MM.1S (cell line): ENCODE results near the gene TIMM23.
A peak's percentile ranks its signal among the peaks of the same experiment; 100 is the strongest.

Source experiments
- DNase-seq: peaks from one replicate; pipeline ENCODE4 v3.0.0-alpha.2; 2015
- H2AFZ ChIP-seq: fragments of 300-600 bp; sonication (generic); 2 replicates; pipeline ENCODE4 v1.6.0; 2016; ENCODE audit warnings: antibody characterized with exemption, low read length
- H3F3A ChIP-seq: fragments of 300-600 bp; sonication (generic); 2 replicates; pipeline ENCODE4 v1.6.1; 2016; ENCODE audit warnings: mild to moderate bottlenecking, antibody characterized with exemption, low read length, moderate library complexity, mixed read lengths; ENCODE audit not compliant: insufficient read depth
- H3K27ac ChIP-seq: fragments of 300-600 bp; sonication (generic); 2 replicates; pipeline ENCODE4 v1.5.1; 2016; ENCODE audit warnings: mild to moderate bottlenecking, low read length
- H3K27me3 ChIP-seq: fragments of 300-600 bp; sonication (generic); replicated peaks from 2 replicates; pipeline ENCODE4 v1.6.0; 2016; ENCODE audit warnings: low read length; ENCODE audit not compliant: insufficient read depth
- H3K36me3 ChIP-seq: fragments of 300-600 bp; sonication (generic); replicated peaks from 2 replicates; pipeline ENCODE4 v1.6.1; 2016; ENCODE audit warnings: mild to moderate bottlenecking, low read length, mixed read lengths; ENCODE audit not compliant: insufficient read depth
- H3K4me1 ChIP-seq: fragments of 300-600 bp; sonication (generic); 2 replicates; pipeline ENCODE4 v1.6.1; 2016; ENCODE audit warnings: low read length, mixed read lengths
- H3K4me2 ChIP-seq: fragments of 300-600 bp; sonication (generic); 2 replicates; pipeline ENCODE4 v1.6.0; 2016; ENCODE audit warnings: low read depth, low read length
- H3K4me3 ChIP-seq: fragments of 300-600 bp; sonication (generic); 2 replicates; pipeline ENCODE4 v1.5.1; 2016; ENCODE audit warnings: low read length, mixed read lengths
- H3K79me2 ChIP-seq: fragments of 300-600 bp; sonication (generic); 2 replicates; pipeline ENCODE4 v1.6.1; 2016; ENCODE audit warnings: mixed run types, low read length, mixed read lengths
- H3K9ac ChIP-seq: fragments of 300-600 bp; sonication (generic); 2 replicates; pipeline ENCODE4 v1.6.1; 2016; ENCODE audit warnings: low read length, mixed read lengths
- H3K9me2 ChIP-seq: fragments of 300-600 bp; sonication (generic); replicated peaks from 2 replicates; pipeline ENCODE4 v1.6.1; 2016; ENCODE audit warnings: mild to moderate bottlenecking, low read length, mixed read lengths; ENCODE audit not compliant: insufficient read depth
- H3K9me3 ChIP-seq: fragments of 300-600 bp; sonication (generic); replicated peaks from 2 replicates; pipeline ENCODE4 v1.6.1; 2016; ENCODE audit warnings: mild to moderate bottlenecking, low read length, mixed read lengths; ENCODE audit not compliant: insufficient read depth
- H4K20me1 ChIP-seq: fragments of 300-600 bp; sonication (generic); 2 replicates; pipeline ENCODE4 v1.6.1; 2016; ENCODE audit warnings: mild to moderate bottlenecking, low read length, moderate library complexity, mixed read lengths; ENCODE audit not compliant: insufficient read depth
- EZH2 ChIP-seq: fragments of 300-600 bp; sonication (generic); optimal IDR thresholded peaks from 2 replicates; pipeline ENCODE3; 2017; ENCODE audit warnings: low read depth, mild to moderate bottlenecking, antibody characterized with exemption, low read length, mixed read lengths
- EZH2phosphoT487 ChIP-seq: fragments of 300-600 bp; sonication (generic); IDR thresholded peaks from 2 replicates; pipeline ENCODE4 v1.6.1; 2018; ENCODE audit warnings: antibody characterized with exemption, low read length
- TF ChIP-seq, protein P1 (sequence below): fragments of 300-600 bp; sonication (generic); IDR thresholded peaks from 2 replicates; pipeline ENCODE4 v1.5.1; 2016; ENCODE audit warnings: antibody characterized with exemption, low read length, mixed read lengths

Gene TIMM23

DNA sequence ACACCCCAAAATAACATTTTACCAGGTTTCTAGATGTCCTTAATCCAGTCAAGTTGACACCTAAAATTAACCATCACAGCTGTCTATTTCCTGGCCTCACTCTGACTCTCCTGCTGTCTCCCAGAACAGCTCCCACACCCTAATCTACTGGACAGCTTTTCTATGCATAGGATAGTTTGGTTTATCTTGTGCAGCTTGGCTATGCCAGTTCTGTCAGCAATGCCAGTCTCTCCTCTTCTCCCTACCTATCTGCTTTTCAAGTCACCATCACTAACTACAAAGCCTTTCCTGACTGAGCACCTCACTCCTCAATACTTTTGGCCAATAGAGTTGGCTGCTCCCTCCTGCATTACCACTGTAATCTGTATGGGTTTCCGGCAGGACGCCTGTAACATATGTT is 53.1 kb downstream of the TIMM23 start:
- Histone ChIP-seq H3F3A (peaks cover 6% of the 10 kb centered on the region; the same call in 1 of the 2 replicates), H4K20me1 (peaks cover 78% of the 10 kb centered on the region), H3K27me3 (no peaks in the 10 kb centered on the region), H2AFZ (no peak overlapping the region), H3K4me3 (no peak overlapping the region), H3K9me2 (no peaks in the 10 kb centered on the region), H3K9ac (no peak overlapping the region), H3K4me1 (peaks cover 21% of the 10 kb centered on the region), H3K79me2 (peaks cover 100% of the 10 kb centered on the region), H3K9me3 (no peaks in the 10 kb centered on the region), H3K36me3 (no peaks in the 10 kb centered on the region), H3K4me2 (no peak overlapping the region), H3K27ac (no peak overlapping the region)
- DNase-seq, result no peak
- TF ChIP-seq, protein P1, sequence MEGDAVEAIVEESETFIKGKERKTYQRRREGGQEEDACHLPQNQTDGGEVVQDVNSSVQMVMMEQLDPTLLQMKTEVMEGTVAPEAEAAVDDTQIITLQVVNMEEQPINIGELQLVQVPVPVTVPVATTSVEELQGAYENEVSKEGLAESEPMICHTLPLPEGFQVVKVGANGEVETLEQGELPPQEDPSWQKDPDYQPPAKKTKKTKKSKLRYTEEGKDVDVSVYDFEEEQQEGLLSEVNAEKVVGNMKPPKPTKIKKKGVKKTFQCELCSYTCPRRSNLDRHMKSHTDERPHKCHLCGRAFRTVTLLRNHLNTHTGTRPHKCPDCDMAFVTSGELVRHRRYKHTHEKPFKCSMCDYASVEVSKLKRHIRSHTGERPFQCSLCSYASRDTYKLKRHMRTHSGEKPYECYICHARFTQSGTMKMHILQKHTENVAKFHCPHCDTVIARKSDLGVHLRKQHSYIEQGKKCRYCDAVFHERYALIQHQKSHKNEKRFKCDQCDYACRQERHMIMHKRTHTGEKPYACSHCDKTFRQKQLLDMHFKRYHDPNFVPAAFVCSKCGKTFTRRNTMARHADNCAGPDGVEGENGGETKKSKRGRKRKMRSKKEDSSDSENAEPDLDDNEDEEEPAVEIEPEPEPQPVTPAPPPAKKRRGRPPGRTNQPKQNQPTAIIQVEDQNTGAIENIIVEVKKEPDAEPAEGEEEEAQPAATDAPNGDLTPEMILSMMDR, result no peak

- H3K27ac ChIP-seq, result no peak overlapping the region
- TF ChIP-seq, protein P1, result no peak
- TF ChIP-seq EZH2phosphoT487 (no peak), EZH2 (no peak)
- H2AFZ ChIP-seq, result no peak overlapping the region
- H3K27me3 ChIP-seq, result no peaks in the 10 kb centered on the region
- no peak overlapping the region for H3K4me3 ChIP-seq
- no peak overlapping the region for H3K9ac ChIP-seq
- no peaks in the 10 kb centered on the region for H3K9me2 ChIP-seq
- H3K36me3 ChIP-seq, result no peaks in the 10 kb centered on the region
- H3F3A ChIP-seq, result peaks cover 6% of the 10 kb centered on the region; the same call in 1 of the 2 replicates
- peaks cover 71% of the 10 kb centered on the region for H4K20me1 ChIP-seq
- H3K9me3 ChIP-seq, result no peaks in the 10 kb centered on the region
- no peak overlapping the region for H3K4me2 ChIP-seq
- H3K4me1 ChIP-seq, result peaks cover 24% of the 10 kb centered on the region
- peaks cover 93% of the 10 kb centered on the region for H3K79me2 ChIP-seq
- no peak for DNase-seq
These were observed 53.8 kb downstream of the TIMM23 start for GRCh38 chr10:46026106-46026505.

- Histone ChIP-seq H3K27me3 (no peaks in the 10 kb centered on the region), H3F3A (no peaks in the 10 kb centered on the region), H3K9me2 (no peaks in the 10 kb centered on the region), H3K4me3 (peak overlapping the region; percentile 91), H3K4me2 (peak overlapping the region; percentile 84), H4K20me1 (peaks cover 52% of the 10 kb centered on the region), H3K9ac (peak overlapping the region; percentile 96), H3K4me1 (peaks cover 24% of the 10 kb centered on the region), H3K36me3 (no peaks in the 10 kb centered on the region), H3K9me3 (no peaks in the 10 kb centered on the region), H3K27ac (peak overlapping the region; percentile 74; the same call in 1 of the 2 replicates), H3K79me2 (peaks cover 66% of the 10 kb centered on the region), H2AFZ (no peak overlapping the region)
- no peak for TF ChIP-seq EZH2
- TF ChIP-seq, protein P1, result peak; percentile 72
- peak; percentile 66 for DNase-seq
These were observed 56.5 kb downstream of the TIMM23 start for GRCh38 chr10:46028584-46029460.
